Erythroblast (primary cell): ENCODE results near the gene SLC52A1.

ENCODE experiments used
- GATA1 ChIP-seq: IDR thresholded peaks from 2 replicates; pipeline ENCODE4 v1.6.1; 2011; ENCODE audit warnings: low read depth, mild to moderate bottlenecking, control low read depth, low read length, moderate library complexity
- POLR2A ChIP-seq: IDR thresholded peaks from 2 replicates; pipeline ENCODE4 v1.6.1; 2011; ENCODE audit warnings: mild to moderate bottlenecking, low read length

- TF ChIP-seq POLR2A (no peak), GATA1 (no peak)
Measured at GRCh38 chr17:4998732-4999429, 36.3 kb downstream of the SLC52A1 start.
